Right forelimb (tissue), 1 donor: Measurements from ENCODE around the gene ASTN1.

Source experiments
- DNase-seq: peaks from one replicate; pipeline ENCODE4 v3.0.0-alpha.2; 2018

Gene ASTN1

GRCh38 chr1:176815621-176816020 is 348.9 kb downstream of the ASTN1 start:
- DNase-seq = no peak

- no peak for DNase-seq
Observed at GRCh38 chr1:176811511-176812288, 352.8 kb downstream of the ASTN1 start.

GRCh38 chr1:176809292-176809691 is 355.2 kb downstream of the ASTN1 start:
- DNase-seq = no peak
